Osteocyte (in vitro differentiated cells): ENCODE results near the gene MUC13. TPM values are rescaled to one million over a fixed set of nuclear protein-coding genes. Genes with fewer than 3 reads are reported as not detected.

Experiments used
- DNase-seq: peaks from one replicate; pipeline ENCODE4 v3.0.0; 2021; ENCODE audit warnings: mixed read lengths; ENCODE audit not compliant: unreplicated experiment; ENCODE audit errors: extremely low spot score
- H3K27ac Mint-ChIP-seq: one replicate; pipeline ENCODE4 v1.8.0; 2021; ENCODE audit warnings: mild to moderate bottlenecking, mixed read lengths; ENCODE audit not compliant: unreplicated experiment
- H3K27me3 Mint-ChIP-seq: one replicate; pipeline ENCODE4 v1.8.0; 2021; ENCODE audit warnings: mixed read lengths; ENCODE audit not compliant: unreplicated experiment
- H3K36me3 Mint-ChIP-seq: one replicate; pipeline ENCODE4 v1.8.0; 2021; ENCODE audit warnings: mixed read lengths; ENCODE audit not compliant: unreplicated experiment
- H3K4me1 Mint-ChIP-seq: one replicate; pipeline ENCODE4 v1.8.0; 2021; ENCODE audit warnings: mixed read lengths; ENCODE audit not compliant: unreplicated experiment
- H3K4me3 Mint-ChIP-seq: one replicate; pipeline ENCODE4 v1.8.0; 2021; ENCODE audit warnings: mild to moderate bottlenecking, moderate library complexity, mixed read lengths; ENCODE audit not compliant: unreplicated experiment
- H3K9me3 Mint-ChIP-seq: one replicate; pipeline ENCODE4 v1.8.0; 2021; ENCODE audit warnings: mixed read lengths; ENCODE audit not compliant: unreplicated experiment
- total RNA-seq: library from RNA; stranded (reverse); gene quantifications from 2 replicates; pipeline ENCODE4 v1.2.1, GENCODE V29; 2021
- TF ChIP-seq, protein P1 (sequence below): fragments of 200-600 bp; sonication (generic); IDR thresholded peaks from 2 replicates; pipeline ENCODE4 v1.5.0; 2021; ENCODE audit warnings: antibody characterized with exemption, mild to moderate bottlenecking, moderate library complexity

Gene MUC13
- total RNA-seq, 1 donor from 2014 or later: not detected

DNA sequence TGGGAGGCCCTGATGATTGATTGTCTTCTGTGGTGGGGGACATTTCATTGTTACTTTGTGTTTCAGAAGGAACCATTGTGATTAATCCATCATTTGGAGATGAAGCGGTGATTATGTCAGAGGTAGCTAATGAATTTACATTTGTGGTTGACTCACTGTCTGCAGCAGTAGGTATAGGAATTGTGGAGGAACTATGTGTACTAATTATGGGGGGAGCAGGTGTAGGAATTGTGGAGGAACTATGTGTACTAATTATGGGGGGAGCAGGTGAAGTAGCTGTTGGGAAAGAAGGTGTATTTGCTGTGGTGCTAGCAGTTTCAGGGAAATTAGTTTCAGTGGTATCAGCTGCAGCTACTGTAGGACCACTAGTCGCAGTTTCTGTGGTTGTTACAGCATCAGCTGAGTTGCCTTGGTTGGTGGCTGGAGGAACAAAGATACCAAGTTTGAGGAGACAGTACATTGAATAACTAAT is 6.9 kb downstream of the MUC13 start:
- peaks cover 2% of the 10 kb centered on the region for H3K4me1 Mint-ChIP-seq
- no peak overlapping the region for H3K27ac Mint-ChIP-seq
- TF ChIP-seq, protein P1, sequence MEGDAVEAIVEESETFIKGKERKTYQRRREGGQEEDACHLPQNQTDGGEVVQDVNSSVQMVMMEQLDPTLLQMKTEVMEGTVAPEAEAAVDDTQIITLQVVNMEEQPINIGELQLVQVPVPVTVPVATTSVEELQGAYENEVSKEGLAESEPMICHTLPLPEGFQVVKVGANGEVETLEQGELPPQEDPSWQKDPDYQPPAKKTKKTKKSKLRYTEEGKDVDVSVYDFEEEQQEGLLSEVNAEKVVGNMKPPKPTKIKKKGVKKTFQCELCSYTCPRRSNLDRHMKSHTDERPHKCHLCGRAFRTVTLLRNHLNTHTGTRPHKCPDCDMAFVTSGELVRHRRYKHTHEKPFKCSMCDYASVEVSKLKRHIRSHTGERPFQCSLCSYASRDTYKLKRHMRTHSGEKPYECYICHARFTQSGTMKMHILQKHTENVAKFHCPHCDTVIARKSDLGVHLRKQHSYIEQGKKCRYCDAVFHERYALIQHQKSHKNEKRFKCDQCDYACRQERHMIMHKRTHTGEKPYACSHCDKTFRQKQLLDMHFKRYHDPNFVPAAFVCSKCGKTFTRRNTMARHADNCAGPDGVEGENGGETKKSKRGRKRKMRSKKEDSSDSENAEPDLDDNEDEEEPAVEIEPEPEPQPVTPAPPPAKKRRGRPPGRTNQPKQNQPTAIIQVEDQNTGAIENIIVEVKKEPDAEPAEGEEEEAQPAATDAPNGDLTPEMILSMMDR: no peak
- no peaks in the 10 kb centered on the region for H3K9me3 Mint-ChIP-seq
- no peak overlapping the region for H3K4me3 Mint-ChIP-seq
- DNase-seq: no peak
- peaks cover 2% of the 10 kb centered on the region for H3K27me3 Mint-ChIP-seq
- H3K36me3 Mint-ChIP-seq: no peaks in the 10 kb centered on the region

DNA sequence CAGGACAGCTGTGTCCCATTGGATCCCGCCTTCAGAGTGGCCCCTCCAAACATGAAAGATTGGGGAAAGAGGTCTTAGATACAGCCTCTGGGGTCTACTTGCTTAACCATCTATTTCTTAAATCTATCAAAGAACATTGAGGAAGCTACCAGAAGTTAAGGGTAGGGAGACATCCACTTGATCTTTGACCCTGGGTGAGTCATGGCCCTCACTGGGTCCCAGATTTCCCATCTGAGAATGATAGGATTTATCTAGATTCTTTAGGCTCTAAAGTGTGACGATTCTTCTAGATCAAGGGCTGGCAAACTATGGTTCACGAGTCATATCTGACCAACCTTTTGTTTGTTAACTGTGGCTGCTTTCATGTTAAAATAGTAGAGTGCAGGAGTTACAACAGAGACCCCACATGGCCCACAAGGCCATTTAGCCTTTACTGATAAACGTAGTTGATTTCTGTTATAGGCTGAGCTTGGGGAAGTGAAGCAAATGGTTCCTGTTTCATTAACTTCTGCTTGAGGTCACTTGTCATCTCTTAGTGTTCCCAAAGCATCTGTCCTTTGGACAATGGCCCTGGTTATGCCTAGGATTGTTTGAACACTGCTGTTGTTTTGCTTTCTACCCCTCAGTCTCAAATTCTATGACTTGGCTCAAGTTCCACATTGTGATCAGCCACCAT is 8.0 kb downstream of the MUC13 start:
- Mint-ChIP-seq H3K4me1 (peaks cover 2% of the 10 kb centered on the region), H3K27me3 (peaks cover 2% of the 10 kb centered on the region), H3K27ac (no peak overlapping the region), H3K9me3 (no peaks in the 10 kb centered on the region), H3K4me3 (no peak overlapping the region), H3K36me3 (no peaks in the 10 kb centered on the region)
- DNase-seq: no peak
- TF ChIP-seq, protein P1: no peak

DNA sequence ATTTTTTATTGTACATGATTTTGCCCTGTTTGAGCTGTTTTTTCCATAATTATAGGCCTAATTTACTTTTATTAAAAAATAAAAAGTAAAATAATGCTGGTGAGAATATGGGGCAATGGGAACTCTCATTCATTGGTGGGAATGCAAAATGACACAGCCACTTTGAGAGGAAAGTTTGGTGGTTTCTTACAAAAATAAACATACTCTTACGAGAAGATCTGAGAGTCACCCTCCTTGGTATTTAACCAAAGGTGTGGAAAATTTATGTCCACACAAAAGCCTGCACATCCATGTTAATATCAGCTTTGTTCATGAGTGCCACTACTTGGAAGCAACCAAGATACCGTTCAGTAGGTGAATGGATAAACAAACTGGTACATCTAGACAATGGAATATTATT is 9.8 kb downstream of the MUC13 start:
- Mint-ChIP-seq H3K4me1 (peaks cover 2% of the 10 kb centered on the region), H3K9me3 (no peaks in the 10 kb centered on the region), H3K27me3 (peaks cover 2% of the 10 kb centered on the region), H3K4me3 (no peak overlapping the region), H3K27ac (no peak overlapping the region), H3K36me3 (no peaks in the 10 kb centered on the region)
- no peak for DNase-seq
- TF ChIP-seq, protein P1: no peak

GRCh38 chr3:124923833-124924232 is 10.7 kb downstream of the MUC13 start:
- Mint-ChIP-seq H3K27me3 (peaks cover 2% of the 10 kb centered on the region), H3K27ac (no peak overlapping the region), H3K4me1 (peaks cover 2% of the 10 kb centered on the region), H3K36me3 (no peaks in the 10 kb centered on the region), H3K9me3 (no peaks in the 10 kb centered on the region), H3K4me3 (no peak overlapping the region)
- TF ChIP-seq, protein P1: no peak
- no peak for DNase-seq

DNA sequence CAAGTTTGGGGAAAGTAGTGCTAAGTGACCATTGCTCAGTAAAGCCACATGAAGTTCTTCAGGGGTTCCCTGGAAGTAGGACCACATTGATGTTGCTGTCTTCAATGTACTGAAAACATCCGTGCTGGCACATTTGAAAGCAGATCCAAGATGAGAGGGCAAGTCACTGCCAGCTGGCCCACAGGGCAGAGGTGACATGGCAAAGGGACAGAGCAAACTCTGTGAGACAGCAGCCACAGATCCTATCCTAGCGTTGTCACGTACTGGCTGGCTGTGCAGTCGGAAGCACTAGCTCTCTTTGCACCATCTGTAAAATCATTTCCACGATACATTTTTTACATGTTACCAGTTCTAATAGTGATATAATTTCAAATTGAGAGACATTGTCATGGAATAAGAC is 13.8 kb downstream of the MUC13 start:
- no peaks in the 10 kb centered on the region for H3K4me1 Mint-ChIP-seq
- TF ChIP-seq, protein P1: no peak
- H3K4me3 Mint-ChIP-seq: no peak overlapping the region
- H3K9me3 Mint-ChIP-seq: no peaks in the 10 kb centered on the region
- no peaks in the 10 kb centered on the region for H3K36me3 Mint-ChIP-seq
- peaks cover 5% of the 10 kb centered on the region for H3K27me3 Mint-ChIP-seq
- no peak overlapping the region for H3K27ac Mint-ChIP-seq
- DNase-seq: no peak
